Myometrial cell (primary cell): ENCODE results near the gene SLC66A3. TPM values are rescaled to one million over a fixed set of nuclear protein-coding genes. Genes with fewer than 3 reads are reported as not detected.

Experiments
- total RNA-seq: library from RNA; depleted of rRNA; stranded (reverse); fragments of >200 nt; gene quantifications from 2 replicates; pipeline ENCODE4 v1.2.3, GENCODE V29; 2015

The SLC66A3 gene
- 39.3 and 67.5 TPM in 2 replicates for total RNA-seq

DNA sequence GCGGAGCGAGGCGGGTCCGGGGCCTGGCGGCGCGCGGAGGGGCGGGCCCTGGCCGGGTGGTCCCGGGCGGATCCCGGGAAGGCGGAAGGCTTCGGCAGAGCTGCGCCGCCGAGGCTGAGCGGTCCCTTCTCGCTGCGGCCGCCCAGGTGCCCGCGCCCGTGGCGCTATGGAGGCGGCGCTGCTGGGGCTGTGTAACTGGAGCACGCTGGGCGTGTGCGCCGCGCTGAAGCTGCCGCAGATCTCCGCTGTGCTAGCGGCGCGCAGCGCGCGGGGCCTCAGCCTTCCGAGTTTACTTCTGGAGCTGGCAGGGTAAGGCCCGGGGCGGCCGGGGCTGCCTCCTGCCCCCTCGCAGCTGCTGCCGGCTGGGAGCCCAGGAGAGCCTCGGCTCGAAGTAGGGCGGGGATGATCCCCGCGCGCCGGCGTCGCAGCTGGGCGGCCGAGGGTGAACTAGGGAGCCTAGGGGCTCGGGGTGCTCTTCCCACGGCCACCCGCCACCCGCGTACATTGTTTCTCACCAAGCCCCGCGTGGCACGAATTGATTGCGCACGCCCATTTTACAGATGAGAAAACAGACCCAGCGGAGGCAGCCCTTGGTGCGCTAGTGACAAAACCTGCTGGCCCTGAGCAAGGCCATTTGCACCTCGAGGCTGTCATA is at the start of gene SLC66A3:
TSS of gene SLC66A3 (plus strand) at position 87 of the 655 bp plus-strand sequence. CDS start at position 167, 80 bp downstream.

Other genes starting within 250 kb of the SLC66A3 start
- gene KCNF1, start 243.5 kb upstream of the SLC66A3 start, total RNA-seq: not detected in 2 replicates
- 13.5 and 23.2 TPM in 2 replicates for gene ROCK2, start 189.2 kb downstream of the SLC66A3 start, total RNA-seq